Measurements from ENCODE around the gene NIN. TPM values are rescaled to one million over a fixed set of nuclear protein-coding genes. Genes with fewer than 3 reads are reported as not detected.
A peak's percentile ranks its signal among the peaks of the same experiment; 100 is the strongest.

NIN gene
- total RNA-seq, 1 donor from 2014 or later, result 31.9 TPM

DNA sequence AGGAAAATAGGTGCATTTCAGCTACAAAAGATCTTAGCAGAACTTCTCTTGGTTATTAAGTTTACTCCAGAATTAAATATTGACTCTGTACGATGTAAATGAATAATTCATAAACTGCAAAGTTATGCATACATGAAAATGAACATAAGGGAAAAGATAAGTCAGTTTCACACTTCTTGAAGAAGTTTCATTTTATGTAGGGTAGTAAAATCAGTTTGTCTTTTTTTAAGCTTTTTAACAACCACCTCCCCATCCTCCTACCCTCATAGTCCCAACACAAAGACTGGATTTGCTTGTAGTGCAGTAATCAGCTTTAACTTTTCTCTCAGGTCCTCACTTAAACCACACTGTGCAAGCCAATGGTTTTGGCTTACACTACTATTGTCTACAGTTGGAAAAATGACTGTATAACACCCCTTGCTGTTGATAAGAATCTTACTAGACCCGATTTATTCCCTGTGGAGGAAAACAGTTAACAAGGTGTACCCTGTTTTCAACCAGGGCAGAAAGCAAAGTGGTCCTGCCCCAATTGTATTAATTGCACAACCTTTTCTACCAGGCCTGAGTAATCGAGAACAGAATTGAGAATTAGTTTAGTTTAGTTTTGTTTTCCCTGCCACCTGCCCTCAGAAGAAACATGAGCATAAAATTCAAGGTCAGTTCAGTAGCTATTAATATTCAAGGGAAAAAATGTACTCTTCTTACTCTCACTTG is 44.1 kb downstream of the NIN start:
- no peak for ATAC-seq

DNA sequence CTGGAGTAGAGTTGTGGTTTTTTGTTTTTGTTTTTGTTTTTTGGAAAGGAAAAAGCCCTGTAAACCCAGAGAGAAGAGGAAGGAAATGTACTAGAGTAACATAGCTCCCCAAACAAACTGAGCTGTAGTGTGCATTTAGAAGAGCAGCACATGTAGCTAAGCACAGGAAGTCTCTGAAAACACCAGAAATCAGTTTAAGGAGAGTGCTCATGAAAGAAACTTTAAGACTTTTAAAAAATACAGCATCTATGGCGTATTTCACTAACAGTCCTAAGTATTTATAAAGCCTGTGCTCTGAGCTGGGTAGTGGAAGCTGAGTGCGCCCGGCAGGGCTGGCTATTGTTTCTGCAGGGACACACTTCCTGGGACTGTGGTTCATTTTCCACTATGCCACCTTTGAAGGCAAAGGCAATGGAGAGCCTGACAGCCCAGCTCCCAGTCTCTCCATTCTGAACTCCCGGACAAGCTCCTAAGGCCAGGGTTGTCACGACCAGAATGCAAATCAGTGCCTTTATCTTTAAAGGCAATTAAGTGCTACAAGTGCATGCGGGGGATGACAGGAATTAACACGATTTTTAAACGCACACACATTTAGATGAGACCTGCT is 45.4 kb downstream of the NIN start:
- ATAC-seq, result no peak

DNA sequence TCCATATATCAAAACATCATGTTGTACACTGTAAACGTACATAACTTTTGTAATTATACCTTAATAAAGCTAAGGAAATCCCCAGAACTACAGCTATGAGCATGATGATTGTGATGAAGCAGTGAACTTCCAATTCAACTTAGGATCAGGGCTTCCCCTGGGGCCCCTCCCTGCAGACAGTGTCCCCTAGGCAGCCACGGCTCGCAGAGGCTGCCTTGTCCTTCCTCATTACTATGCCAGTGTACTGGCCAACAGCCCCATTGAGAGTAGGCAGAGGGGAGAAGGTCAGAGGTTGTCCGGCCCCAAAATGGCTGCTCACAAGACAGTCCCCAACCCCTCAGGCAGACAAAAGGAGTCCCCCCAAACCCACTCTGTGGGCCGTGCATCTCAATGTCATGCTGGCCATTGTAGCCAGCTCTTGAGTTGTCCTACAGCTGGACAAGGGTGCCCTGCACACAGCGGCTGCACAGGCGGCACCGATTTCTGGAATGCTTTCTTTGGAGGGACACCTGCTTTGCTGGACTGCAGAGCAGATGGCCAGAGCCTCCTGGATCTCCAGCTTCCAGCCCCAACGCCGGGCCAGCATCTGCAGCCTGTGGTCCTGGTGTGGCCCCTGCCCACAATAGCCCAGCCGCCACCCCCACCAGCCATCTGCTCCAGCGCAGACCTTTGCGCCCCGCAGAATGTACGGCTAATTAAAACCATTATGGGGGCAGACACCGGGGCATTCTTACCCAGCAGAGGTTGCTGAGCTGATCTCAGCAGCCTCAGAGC is 46.1 kb downstream of the NIN start:
- ATAC-seq, result peak; percentile 16

DNA sequence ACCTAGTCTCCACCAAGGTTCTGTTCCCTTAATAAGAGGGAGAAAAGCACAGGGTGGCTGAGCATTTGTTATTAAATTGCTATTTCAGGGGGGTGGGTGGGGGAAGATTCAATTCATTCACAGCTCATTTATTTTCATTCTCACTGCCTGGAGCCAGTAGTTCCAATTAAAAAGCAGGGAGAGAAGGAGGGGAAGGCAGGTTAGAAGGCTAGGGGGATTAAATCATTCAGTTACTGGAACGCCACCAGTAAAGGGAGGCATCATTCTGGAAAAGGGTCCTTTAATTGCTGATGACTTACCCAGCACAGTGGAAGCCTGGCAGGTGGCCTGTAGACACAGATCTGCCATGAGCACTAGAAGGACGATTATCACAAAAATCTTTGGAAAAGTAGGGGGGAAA is 47.4 kb downstream of the NIN start:
- no peak for ATAC-seq

DNA sequence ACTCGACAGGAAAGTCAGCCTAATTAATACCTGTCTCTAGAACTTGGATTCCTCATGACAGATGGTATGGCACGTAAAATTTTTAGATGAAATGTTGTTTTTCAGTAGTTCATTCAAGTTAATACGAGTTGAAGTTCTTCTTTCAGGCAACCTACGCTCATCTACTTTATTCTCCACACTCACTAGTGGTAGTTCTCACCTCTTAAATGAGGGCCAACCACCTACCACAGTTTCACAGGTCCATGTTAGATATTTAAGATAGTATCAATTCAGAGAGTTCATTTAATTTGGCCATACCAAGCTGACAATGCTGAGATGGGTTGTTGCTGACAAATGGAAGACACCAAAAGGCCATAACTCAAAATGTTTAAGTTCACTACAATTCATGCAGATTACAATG is 50.6 kb downstream of the NIN start:
- ATAC-seq, result no peak

DNA sequence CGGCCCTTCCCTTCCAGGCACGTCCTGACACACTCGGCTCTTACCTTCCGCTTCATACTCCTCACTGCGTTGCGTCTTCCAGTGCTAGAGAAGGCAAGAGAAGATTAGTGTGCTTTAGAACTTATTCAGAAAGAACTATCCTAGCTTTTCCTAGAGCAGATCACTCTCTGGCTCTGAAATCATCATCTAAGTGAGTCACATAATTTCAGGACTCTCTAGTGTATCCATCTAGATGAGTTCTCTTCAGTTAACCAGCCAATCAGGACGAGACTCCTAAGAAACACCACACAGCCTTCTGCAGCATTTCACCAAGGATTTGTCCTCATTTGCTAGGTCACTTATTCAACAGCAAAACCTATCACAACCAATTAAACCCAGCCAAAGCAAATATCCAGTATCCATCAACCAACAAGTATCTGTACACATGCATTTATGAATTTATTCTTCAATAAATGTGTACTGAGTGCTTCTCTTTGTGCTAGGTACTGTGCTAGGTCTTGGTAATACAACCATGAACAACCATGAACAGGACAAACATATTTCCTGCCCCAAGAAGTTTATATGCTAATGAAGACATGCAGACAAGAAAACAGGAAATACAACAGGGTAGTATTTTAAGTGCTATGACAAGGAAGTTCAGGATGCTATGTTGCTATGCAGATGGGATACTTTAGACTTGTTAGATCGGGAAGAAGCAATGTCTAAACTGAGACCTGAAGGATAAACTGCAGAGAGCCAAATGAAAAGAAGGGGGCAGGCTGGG is 52.1 kb downstream of the NIN start:
- peak; percentile 56 for ATAC-seq

DNA sequence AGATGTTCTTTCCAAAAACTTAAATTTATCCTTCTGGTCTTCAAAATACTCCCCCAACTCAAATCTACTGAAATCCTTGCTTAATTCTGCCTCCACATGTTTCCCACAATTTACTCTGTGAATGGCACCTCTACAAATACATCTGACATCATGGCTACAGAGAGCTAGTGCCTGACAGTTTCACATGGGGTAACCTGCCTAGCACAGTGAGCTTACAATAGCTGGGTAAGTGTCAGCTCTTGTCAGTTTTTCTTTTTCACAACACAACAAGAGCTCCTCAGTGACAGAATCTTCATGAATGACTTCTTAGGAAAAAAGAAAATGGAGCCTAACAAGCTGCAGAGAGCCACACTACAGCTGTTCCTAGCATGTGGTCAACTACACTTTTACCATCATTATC is 54.4 kb downstream of the NIN start:
- ATAC-seq, result no peak

DNA sequence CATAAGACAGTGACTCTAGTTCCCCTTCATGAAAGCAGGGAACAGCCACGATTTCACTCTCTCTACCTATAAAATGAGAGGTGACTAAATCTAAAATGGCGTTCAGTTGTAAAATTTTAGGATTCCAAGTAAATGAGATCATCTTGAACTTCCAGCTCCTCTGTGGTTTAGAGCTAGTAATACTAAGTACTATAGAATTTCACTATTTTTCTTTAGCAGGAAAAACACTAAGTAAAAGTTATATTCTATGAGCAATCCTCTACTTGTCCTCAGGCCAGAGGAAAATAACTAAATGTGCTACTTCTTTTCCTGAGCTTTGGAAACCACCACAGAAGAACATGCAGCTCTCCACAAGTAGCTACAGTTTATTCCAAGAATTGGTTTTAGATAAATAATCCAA is 55.6 kb downstream of the NIN start:
- no peak for ATAC-seq

DNA sequence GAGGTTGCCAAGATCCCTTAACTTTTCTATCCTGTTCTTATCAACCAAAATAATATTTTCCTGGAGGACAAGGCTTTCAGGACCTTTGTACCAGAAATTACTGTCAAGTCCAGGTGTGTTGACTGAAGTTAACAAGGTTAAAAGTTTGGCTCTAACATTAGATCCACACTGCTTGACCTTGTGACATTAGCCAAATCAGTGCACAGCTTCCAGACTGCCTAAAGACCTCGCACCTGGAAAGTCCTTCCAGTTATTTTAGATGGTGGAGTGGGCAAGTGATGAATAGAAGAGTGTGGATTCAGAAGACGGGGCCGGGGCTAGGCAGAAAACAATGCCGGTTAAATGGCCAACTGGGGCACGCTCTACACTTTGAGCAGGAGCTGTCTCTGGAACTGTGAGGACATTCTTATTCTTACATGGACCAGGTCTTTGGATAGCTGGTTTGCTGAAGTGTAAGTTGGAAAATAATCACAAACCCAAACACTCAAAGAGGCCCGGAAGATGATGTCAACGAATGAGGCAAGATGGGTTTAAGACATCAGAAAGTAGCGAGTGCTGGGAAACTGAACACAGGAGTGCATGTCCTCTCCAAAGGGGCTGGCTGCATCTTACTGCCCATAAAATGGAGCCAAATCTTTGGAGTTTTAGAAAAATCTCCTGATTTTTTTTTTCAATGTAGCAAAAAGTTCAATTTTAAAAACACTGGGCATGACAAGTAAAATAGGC is 56.3 kb downstream of the NIN start:
- ATAC-seq, result no peak

DNA sequence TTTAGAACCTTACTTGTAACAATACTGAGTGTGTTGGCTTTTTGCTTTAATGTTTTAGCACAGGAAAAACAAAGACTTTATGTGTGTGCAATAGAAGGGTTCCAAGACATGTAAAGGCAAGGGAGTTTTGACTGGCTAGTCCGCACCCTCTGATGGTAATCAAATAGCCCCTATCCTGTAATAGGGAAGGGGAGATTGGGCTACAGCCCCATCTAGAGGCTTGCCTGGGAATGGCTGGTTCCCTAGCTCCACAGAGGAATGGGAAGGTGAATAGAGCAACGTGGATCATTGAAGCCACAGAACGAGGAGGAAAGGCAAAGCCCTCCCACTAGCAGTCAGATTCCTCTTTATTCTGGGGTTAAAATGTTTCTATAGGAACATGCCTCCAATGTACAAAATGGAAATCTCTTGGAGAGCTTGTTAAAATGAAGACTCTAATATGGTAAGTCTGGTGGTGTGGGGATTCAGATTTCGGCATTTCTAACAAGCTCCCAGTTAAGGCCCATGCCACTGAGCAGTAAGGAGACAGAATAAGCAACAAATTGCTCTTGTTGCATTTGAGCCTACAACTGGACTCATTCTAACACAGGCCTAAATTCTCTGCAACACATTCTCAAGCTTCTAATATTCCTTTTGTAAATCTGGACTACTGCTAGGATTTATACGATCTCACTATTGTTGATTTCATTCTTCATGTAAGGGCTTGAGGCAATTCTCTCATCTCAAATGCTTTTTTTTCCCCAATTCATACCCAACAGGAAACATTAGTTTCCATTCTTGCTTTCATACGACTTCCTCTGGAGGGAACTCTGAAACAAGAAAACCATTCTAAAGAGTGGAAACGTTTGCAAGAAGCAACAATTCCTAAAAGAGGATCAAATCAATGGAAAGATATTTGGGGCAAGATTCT is 57.1 kb downstream of the NIN start:
- peak; percentile 70 for ATAC-seq

DNA sequence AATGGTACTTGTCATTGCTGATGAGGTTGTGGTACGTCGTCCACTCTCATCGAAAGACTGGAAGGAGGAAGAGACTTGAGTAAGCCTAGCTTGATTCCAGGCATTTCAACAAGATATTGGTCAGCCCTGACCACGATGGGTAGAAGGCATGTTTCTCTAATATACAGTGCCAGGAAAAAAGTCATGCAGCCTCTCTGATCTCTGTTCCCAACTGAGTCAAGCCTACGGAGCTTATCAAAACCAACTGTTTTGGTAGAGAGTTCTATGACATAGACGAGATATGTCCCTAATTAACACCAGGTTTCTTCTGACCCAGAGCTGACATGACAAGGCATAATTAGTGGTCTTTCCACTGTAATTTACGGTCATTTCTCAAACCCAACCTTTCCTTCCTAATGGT is 58.5 kb downstream of the NIN start:
- no peak for ATAC-seq

DNA sequence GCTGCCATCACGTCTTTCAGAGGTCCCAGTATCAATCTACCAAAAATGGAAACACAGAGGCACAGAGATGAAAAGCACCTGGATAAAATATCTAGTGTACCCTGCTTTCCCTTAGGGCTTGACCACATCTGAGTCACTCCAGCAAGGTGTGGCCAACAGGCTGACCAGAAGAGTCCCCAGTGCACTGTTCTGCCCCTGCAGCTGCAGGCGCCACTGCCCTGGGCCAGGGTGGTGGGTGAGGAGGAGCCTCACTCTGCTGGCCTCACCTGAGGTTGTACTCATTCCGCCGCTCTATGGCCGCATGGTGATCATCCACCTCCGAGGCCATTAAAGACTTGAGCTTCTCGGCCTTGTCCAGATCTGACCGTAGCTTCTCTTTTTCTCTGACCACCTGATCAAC is 60.4 kb downstream of the NIN start:
- ATAC-seq, result no peak

DNA sequence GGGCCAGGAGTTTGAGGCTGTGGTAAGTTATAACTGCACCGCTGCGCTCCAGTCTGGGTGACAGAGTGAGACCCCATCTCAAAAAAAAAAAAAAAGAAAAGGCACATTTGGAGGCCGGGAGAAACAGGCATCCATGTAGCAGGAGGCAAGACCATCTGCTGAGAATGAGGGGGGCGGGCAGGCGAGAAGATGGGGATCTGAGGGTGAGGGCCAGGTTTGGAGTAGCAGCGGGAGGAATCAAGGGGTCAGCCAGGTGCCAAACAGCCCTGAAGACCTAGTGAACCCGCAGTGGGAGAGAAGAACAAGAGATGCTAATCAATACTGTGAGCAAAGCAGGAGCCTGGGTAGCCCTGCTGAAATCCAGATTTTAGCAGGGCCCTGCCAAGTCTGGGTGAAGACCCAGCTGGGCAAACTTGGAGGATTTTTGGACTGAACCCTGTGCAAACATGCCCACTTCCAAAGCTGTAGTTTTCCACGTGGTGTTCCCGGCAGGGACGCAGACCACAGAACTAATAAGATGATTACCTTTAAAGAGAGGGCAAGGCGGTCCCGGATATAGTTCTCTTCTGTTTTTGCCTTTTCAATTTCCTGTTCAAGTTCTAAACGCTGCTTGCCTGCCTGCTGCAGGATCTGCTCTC is 61.0 kb downstream of the NIN start:
- no peak for ATAC-seq

DNA sequence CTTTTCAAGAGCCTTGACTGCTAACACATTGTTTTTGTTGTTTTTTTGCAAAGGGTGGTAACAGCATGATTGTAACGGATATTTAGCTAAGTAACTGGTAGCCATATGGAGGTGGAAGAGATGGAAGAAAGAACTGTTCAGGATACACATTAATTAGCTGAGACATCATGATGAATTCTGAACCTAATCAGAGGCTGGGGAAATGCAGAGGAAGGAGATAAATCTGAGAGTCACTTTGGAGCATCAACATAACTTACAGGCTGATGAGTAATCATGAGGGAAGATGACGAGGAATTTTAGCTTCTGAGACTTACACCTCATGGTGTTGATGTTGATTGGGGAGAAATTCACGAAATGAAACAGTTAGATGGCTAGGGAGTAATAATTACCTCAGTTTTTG is 62.3 kb downstream of the NIN start:
- ATAC-seq, result no peak

DNA sequence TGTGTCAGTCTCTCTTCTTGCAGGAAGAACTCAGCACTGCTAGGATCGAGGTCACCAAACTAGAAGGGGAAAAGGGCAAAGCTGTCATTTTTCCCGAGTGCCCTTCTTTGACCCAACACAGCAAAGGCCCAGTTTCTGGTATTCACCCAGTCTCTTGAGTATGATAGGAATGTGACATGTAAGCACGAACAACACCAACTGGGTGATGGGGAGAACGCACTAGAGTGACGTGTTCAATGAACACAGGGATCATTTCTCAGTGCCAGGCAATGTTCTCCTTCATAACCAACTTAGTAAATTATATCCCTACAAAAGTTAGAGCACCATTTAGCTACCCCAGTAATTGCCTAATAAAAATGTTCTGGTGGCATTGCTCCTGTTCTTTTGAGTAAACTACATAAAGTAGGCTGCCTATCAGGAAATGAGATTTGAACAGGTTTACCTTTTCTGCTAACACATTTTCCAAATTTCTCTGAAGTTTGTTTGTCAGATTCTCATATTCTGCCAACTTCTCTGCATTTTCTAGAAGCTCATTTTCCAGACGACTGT is 64.5 kb downstream of the NIN start:
- no peak for ATAC-seq

DNA sequence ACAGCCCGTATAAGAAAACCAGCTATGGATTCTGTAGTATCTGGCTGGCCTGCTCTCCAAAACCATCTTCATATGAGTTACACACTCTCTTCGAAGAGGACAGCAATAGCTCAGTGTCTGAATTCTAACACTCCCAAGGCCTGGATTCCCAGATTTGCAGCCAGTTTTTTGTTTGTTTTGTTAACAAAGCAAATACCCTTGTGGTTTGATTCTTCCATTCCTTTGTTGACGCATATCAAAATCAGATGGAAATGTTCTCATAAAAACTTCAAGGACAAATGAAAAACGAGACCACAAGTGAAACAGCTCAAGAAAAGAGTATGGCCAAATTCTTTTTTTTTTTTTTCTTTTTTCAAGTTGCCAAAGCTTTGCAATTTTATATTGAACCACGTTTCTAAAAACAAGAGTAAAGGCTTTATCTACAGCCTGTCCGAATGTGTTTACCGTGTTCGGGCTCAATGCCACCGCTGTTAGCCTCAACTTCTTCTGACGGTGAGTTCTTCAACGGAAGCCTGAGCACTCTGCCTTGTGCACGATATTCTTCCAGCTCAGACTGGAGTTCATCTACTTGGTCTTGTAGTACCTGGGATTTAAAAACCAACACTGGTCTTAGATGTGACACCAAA is 67.5 kb downstream of the NIN start:
- ATAC-seq, result no peak

DNA sequence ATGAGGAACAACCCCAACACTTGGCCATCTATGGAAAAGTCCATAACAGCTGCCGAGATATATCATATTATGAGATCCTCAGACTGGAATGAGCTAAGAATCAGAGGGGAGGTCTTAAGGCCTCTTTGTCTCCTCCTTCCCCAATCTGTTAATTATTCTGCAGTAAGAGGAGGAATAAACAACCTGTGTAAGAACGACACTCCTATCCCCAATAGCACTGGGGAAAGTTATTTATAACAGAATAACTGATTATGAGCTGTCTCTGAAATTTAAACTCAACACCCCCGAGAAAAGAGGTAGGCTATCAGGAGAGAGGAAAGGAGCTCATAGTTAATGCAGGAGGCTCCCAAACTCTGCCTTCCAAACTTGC is 68.0 kb downstream of the NIN start:
- ATAC-seq, result no peak

DNA sequence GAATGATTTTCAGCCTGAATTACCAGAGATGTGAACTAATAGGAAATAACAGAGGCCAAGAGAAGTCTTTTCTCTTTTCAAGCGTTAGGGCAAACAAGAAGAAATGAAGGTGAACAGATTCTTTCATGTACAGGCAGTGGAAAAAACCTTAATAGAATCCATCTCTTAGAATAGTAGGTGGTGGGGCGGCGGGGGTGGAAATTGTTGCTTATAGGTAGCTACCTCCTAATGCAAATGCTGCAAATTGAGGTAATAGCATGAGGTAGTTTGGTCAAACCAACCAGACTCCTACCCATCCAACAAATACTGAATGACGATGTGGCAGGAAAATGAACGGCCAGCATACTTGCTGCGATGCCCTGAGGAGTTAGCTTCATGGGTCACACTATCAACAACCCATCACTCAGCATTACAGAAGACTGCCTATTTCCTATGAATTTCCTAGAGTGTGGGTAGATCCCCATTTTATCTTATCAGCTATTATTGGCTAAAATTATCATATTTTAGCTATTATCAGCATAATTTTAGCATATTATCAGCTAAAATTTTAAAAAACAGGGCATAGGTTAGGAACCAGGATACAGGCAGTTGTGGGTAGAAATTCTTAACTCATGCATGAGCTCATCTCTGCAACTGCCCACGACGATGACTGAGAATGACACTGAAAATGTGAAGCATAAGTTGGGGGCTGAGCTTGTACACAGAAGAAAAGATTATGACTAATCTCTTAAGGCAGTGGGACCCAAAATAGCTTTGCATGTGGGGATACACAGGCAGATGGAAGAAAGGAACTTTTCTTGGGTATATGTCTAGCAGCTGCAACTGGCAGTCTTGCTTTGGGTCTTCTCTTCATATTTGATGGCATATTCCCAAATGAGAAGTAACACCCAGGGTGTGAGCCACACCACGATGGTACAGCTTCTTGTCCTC is 68.7 kb downstream of the NIN start:
- no peak for ATAC-seq

Measured in esophagus mucosa (tissue), 1 donor.